Astrocyte (in vitro differentiated cells and primary cell): ENCODE results near the gene LTC4S. TPM values are rescaled to one million over a fixed set of nuclear protein-coding genes. Genes with fewer than 3 reads are reported as not detected.

Source experiments
- DNase-seq: peaks from one replicate; pipeline ENCODE4 v3.0.0-alpha.2; 2010; ENCODE audit warnings: low read depth
- FAIRE-seq: peaks from 2 replicates; lab custom pipeline; 2011; peaks lifted over from hg19 to GRCh38; lab: Jason Lieb, UNC
- H2AFZ ChIP-seq: 2 replicates; pipeline ENCODE4 v1.6.0; 2012; ENCODE audit warnings: low read depth, low read length, inconsistent platforms
- H3K27ac ChIP-seq: 2 replicates; pipeline ENCODE4 v1.5.1; 2011; ENCODE audit warnings: low read depth, low read length, inconsistent platforms
- H3K27me3 ChIP-seq: 2 replicates; pipeline ENCODE4 v1.6.0; 2011; ENCODE audit warnings: low read length, inconsistent platforms; ENCODE audit not compliant: insufficient read depth
- H3K36me3 ChIP-seq: 2 replicates; pipeline ENCODE4 v1.5.1; 2011; ENCODE audit warnings: low read length, inconsistent platforms; ENCODE audit not compliant: insufficient read depth
- H3K4me1 ChIP-seq: 2 replicates; pipeline ENCODE4 v1.5.1; 2011; ENCODE audit warnings: low read length, inconsistent platforms; ENCODE audit not compliant: insufficient read depth
- H3K4me2 ChIP-seq: 2 replicates; pipeline ENCODE4 v1.6.0; 2012; ENCODE audit warnings: low read length, inconsistent platforms
- H3K4me3 ChIP-seq: 2 replicates; pipeline ENCODE4 v1.5.1; 2011; ENCODE audit warnings: low read depth, mild to moderate bottlenecking, low read length, inconsistent platforms; ENCODE audit not compliant: insufficient read depth
- H3K79me2 ChIP-seq: 2 replicates; pipeline ENCODE4 v1.6.0; 2012; ENCODE audit warnings: mild to moderate bottlenecking, low read length, inconsistent platforms; ENCODE audit not compliant: insufficient read depth
- H3K9ac ChIP-seq: 2 replicates; pipeline ENCODE4 v1.6.0; 2012; ENCODE audit warnings: mild to moderate bottlenecking, low read length, inconsistent platforms
- H3K9me3 ChIP-seq: 2 replicates; pipeline ENCODE4 v1.5.1; 2012; ENCODE audit warnings: low read depth, mild to moderate bottlenecking, low read length, inconsistent platforms; ENCODE audit not compliant: insufficient read depth
- H4K20me1 ChIP-seq: 2 replicates; pipeline ENCODE4 v1.6.0; 2012; ENCODE audit warnings: low read length, inconsistent platforms; ENCODE audit not compliant: insufficient read depth
- H3K27ac Mint-ChIP-seq: one replicate; pipeline ENCODE4 v1.8.0; 2021; ENCODE audit warnings: mild to moderate bottlenecking, mixed read lengths; ENCODE audit not compliant: unreplicated experiment
- H3K27me3 Mint-ChIP-seq: one replicate; pipeline ENCODE4 v1.8.0; 2021; ENCODE audit warnings: low read depth, mixed read lengths; ENCODE audit not compliant: unreplicated experiment
- H3K36me3 Mint-ChIP-seq: one replicate; pipeline ENCODE4 v1.8.0; 2021; ENCODE audit warnings: low read depth, mixed read lengths; ENCODE audit not compliant: unreplicated experiment
- H3K4me1 Mint-ChIP-seq: one replicate; pipeline ENCODE4 v1.8.0; 2021; ENCODE audit warnings: low read depth, mixed read lengths; ENCODE audit not compliant: unreplicated experiment
- H3K4me3 Mint-ChIP-seq: one replicate; pipeline ENCODE4 v1.8.0; 2021; ENCODE audit warnings: mild to moderate bottlenecking, moderate library complexity, mixed read lengths; ENCODE audit not compliant: unreplicated experiment
- H3K9me3 Mint-ChIP-seq: one replicate; pipeline ENCODE4 v1.8.0; 2021; ENCODE audit warnings: mild to moderate bottlenecking, mixed read lengths; ENCODE audit not compliant: unreplicated experiment
- CTCF ChIP-seq: IDR thresholded peaks from 2 replicates; pipeline ENCODE4 v1.5.1; 2011; ENCODE audit warnings: low read depth, mild to moderate bottlenecking, inconsistent platforms, low read length, moderate library complexity; ENCODE audit not compliant: insufficient read depth
- EZH2 ChIP-seq: IDR thresholded peaks from 2 replicates; pipeline ENCODE4 v1.6.1; 2012; ENCODE audit warnings: mild to moderate bottlenecking, low read length, inconsistent platforms; ENCODE audit not compliant: insufficient read depth
- total RNA-seq: library from RNA; stranded (reverse); gene quantifications from 2 replicates; pipeline ENCODE4 v1.2.1, GENCODE V29; 2021

The LTC4S gene
- total RNA-seq, 1 donor from 2014 or later = 1.3 TPM

- Mint-ChIP-seq H3K9me3 (peaks cover 2% of the 10 kb centered on the region), H3K4me3 (no peak overlapping the region), H3K27ac (no peak overlapping the region), H3K36me3 (peaks cover 15% of the 10 kb centered on the region), H3K4me1 (no peaks in the 10 kb centered on the region), H3K27me3 (no peaks in the 10 kb centered on the region)
- peaks cover 23% of the 10 kb centered on the region for H3K36me3 ChIP-seq
- no peak for FAIRE-seq
- H3K4me2 ChIP-seq = no peak overlapping the region
- no peak overlapping the region for H3K27ac ChIP-seq
- TF ChIP-seq EZH2 = no peak
- no peak for TF ChIP-seq CTCF
- H4K20me1 ChIP-seq = peaks cover 23% of the 10 kb centered on the region
- no peak for DNase-seq
- no peaks in the 10 kb centered on the region for H3K79me2 ChIP-seq
- H2AFZ ChIP-seq = no peak overlapping the region
- H3K9ac ChIP-seq = no peak overlapping the region
- no peaks in the 10 kb centered on the region for H3K27me3 ChIP-seq
- no peaks in the 10 kb centered on the region for H3K4me1 ChIP-seq
- no peaks in the 10 kb centered on the region for H3K9me3 ChIP-seq
- no peak overlapping the region for H3K4me3 ChIP-seq
Observed at GRCh38 chr5:179779826-179780225, 14.0 kb upstream of the LTC4S start.

GRCh38 chr5:179780362-179780761 lies 13.4 kb upstream of the LTC4S start:
- Histone ChIP-seq H3K4me1 (no peaks in the 10 kb centered on the region), H3K9ac (no peak overlapping the region), H3K36me3 (peaks cover 19% of the 10 kb centered on the region), H4K20me1 (peaks cover 21% of the 10 kb centered on the region), H3K9me3 (no peaks in the 10 kb centered on the region), H3K4me2 (no peak overlapping the region), H3K27me3 (no peaks in the 10 kb centered on the region), H2AFZ (no peak overlapping the region), H3K79me2 (no peaks in the 10 kb centered on the region), H3K4me3 (no peak overlapping the region), H3K27ac (no peak overlapping the region)
- Mint-ChIP-seq H3K4me1 (no peaks in the 10 kb centered on the region), H3K9me3 (peaks cover 2% of the 10 kb centered on the region), H3K27me3 (no peaks in the 10 kb centered on the region), H3K27ac (no peak overlapping the region), H3K36me3 (peaks cover 15% of the 10 kb centered on the region), H3K4me3 (peak overlapping the region; percentile 3)
- FAIRE-seq (no peak), DNase-seq (no peak)
- TF ChIP-seq EZH2 = no peak
- no peak for TF ChIP-seq CTCF

- Histone ChIP-seq H3K27ac (no peak overlapping the region), H3K4me2 (no peak overlapping the region), H3K9me3 (no peaks in the 10 kb centered on the region), H3K79me2 (no peaks in the 10 kb centered on the region), H3K27me3 (no peaks in the 10 kb centered on the region), H3K4me3 (no peak overlapping the region), H3K4me1 (no peaks in the 10 kb centered on the region), H3K9ac (no peak overlapping the region), H2AFZ (no peak overlapping the region), H3K36me3 (peaks cover 11% of the 10 kb centered on the region), H4K20me1 (peaks cover 19% of the 10 kb centered on the region)
- FAIRE-seq (no peak), DNase-seq (no peak)
- Mint-ChIP-seq H3K4me3 (peak overlapping the region; percentile 9), H3K4me1 (no peaks in the 10 kb centered on the region), H3K27me3 (no peaks in the 10 kb centered on the region), H3K36me3 (peaks cover 11% of the 10 kb centered on the region), H3K27ac (no peak overlapping the region), H3K9me3 (peaks cover 2% of the 10 kb centered on the region)
- no peak for TF ChIP-seq CTCF
- TF ChIP-seq EZH2 = no peak
Observed at GRCh38 chr5:179781846-179782245, 11.9 kb upstream of the LTC4S start.
